ENCODE measurements around the gene PCDH9. TPM values are rescaled to one million over a fixed set of nuclear protein-coding genes. Genes with fewer than 3 reads are reported as not detected.

The PCDH9 gene
- total and polyA plus RNA-seq, 10 of the 15 experiments (the other 5 are each of a cell fraction or from before 2014, with no cell fraction given): 0.02 to 2.3 (median 0.05) TPM; not detected in 1

DNA sequence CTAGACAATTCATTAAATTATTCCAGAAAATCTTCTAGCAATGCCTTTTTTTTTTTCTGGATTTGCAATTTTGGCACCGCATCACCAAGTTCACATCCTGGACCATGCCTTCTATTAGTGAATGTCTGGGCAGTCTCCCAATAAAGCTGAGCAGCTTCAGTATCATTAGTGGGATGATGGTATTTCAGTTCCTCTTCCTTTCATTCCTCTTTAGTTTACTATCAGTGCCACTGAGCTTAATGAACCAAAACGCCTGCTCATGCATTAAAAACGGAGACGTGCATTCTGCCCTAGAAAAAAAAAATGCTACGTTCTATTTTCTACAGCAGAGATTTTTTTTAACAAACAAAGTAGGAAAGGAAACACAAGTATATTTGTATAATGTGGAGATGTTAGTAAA lies 343.0 kb downstream of the PCDH9 start:
- H3K9me3 ChIP-seq (replicated peaks; ENCODE audit: control insufficient read depth, insufficient read depth, low read length): no peaks in the 10 kb centered on the region
- in situ Hi-C loops (cut with MboI) (no loop called here), intact Hi-C loops (cut with micrococcal nuclease; ENCODE audit: unreplicated experiment) (no loop called here)
- H3K27me3 ChIP-seq (replicated peaks in 1 of 2; ENCODE audit: control insufficient read depth in 2 of 2, insufficient read depth in 2 of 2, low read length in 1 of 2): no peaks in the 10 kb centered on the region
- WGBS (ENCODE audit: insufficient coverage, insufficient replicate concordance, low lambda C conversion rate, missing lambda C conversion rate): 1% methylated on average over 5 of the region's 5 CpGs
- CTCF ChIA-PET: no interaction called here
- DNase-seq (ENCODE audit: low read depth, low spot score): peak; percentile 13
- no peaks in the 10 kb centered on the region for H3K36me3 ChIP-seq (ENCODE audit: control insufficient read depth in 2 of 2, insufficient read depth in 2 of 2, low read length in 1 of 2)
- H3K9ac ChIP-seq (ENCODE audit: control insufficient read depth, insufficient read depth, low read length): no peak overlapping the region
- BruUV-seq (replicated peaks): no TSS peak
- no peaks in the 10 kb centered on the region for H3K4me1 ChIP-seq (ENCODE audit: control insufficient read depth, insufficient read depth, low read length)
- H3K27ac ChIP-seq (ENCODE audit: control insufficient read depth, insufficient read depth): no peak overlapping the region
- no peak overlapping the region for H3K4me3 ChIP-seq
- no peak overlapping the region for H3K4me2 ChIP-seq (ENCODE audit: control insufficient read depth, insufficient read depth)
- RAD21 ChIA-PET (ENCODE audit: unreplicated experiment): interaction anchor here (0.7 kb wide), 1 partner anchor 108 kb away, joined by 3 read pairs; no protein-coding TSS in a partner anchor
- POLR2A ChIA-PET: interaction anchor here (0.7 kb wide), 1 partner anchor 30 kb away, joined by 3 read pairs; no protein-coding TSS in a partner anchor
- no peaks in the 10 kb centered on the region for H4K20me1 ChIP-seq (ENCODE audit: control insufficient read depth, insufficient read depth)
- FAIRE-seq: no peak
- no peak overlapping the region for H2AFZ ChIP-seq (ENCODE audit: control insufficient read depth, low read depth, low read length)
- SMC1A ChIA-PET (ENCODE audit: uncharacterized antibody, unreplicated experiment): interaction anchor here (0.6 to 2.4 kb wide), 5 partner anchors 13 to 289 kb away, joined by 3 to 7 read pairs (median 3); no protein-coding TSS in a partner anchor
- no peaks in the 10 kb centered on the region for H3K79me2 ChIP-seq (ENCODE audit: control insufficient read depth, insufficient read depth, low read length)
- peak; percentile 94 for ATAC-seq
- TF ChIP-seq EZH2 (IDR thresholded peaks at IDR 0.05; ENCODE audit: borderline replicate concordance, control insufficient read depth, low read depth, low read length) (no peak), ZNF207 (IDR thresholded peaks at IDR 0.05; ENCODE audit: borderline replicate concordance) (no peak), ZNF217 (IDR thresholded peaks at IDR 0.05) (no peak), SIX5 (IDR thresholded peaks at IDR 0.05; ENCODE audit: low read depth, low read length, severe bottlenecking) (no peak), SREBF1 (IDR thresholded peaks at IDR 0.05; ENCODE audit: low read length) (no peak), KLF5 (IDR thresholded peaks at IDR 0.05; ENCODE audit: partially characterized antibody) (no peak), NFYA (IDR thresholded peaks at IDR 0.05; ENCODE audit: borderline replicate concordance, low read depth, low read length) (no peak), NR2F1 (conservative IDR thresholded peaks at IDR 0.05) (no peak), HCFC1 (IDR thresholded peaks at IDR 0.05; ENCODE audit: low read length) (no peak), IKZF2 (IDR thresholded peaks at IDR 0.05) (peak; percentile 41 to 50; a peak in 2 of 4 replicates), CHD1 (IDR thresholded peaks at IDR 0.05; ENCODE audit: low read depth, low read length) (no peak), JUND (IDR thresholded peaks at IDR 0.05; ENCODE audit: low read depth, low read length) (no peak), ZNF622 (IDR thresholded peaks at IDR 0.05) (no peak), ZBED1 (IDR thresholded peaks at IDR 0.05; ENCODE audit: borderline replicate concordance) (no peak), GATAD2B (conservative IDR thresholded peaks at IDR 0.05; ENCODE audit: low read depth) (no peak), SMC3 (IDR thresholded peaks at IDR 0.05; ENCODE audit: borderline replicate concordance, low read length) (no peak), SUPT20H (IDR thresholded peaks at IDR 0.05; ENCODE audit: borderline replicate concordance, control insufficient read depth, low read depth, low read length) (no peak), RAD21 (IDR thresholded peaks at IDR 0.05; ENCODE audit: insufficient read depth, low read depth, low read length) (no peak), BHLHE40 (IDR thresholded peaks at IDR 0.05; ENCODE audit: borderline replicate concordance in 1 of 2, low read depth in 2 of 2, low read length in 1 of 2) (0 out of 4 replicates have a peak, but pooled peaks of 1 of the 2 experiments have one; percentile 27), YBX1 (IDR thresholded peaks at IDR 0.05) (no peak)
- TF ChIP-seq, protein P1, sequence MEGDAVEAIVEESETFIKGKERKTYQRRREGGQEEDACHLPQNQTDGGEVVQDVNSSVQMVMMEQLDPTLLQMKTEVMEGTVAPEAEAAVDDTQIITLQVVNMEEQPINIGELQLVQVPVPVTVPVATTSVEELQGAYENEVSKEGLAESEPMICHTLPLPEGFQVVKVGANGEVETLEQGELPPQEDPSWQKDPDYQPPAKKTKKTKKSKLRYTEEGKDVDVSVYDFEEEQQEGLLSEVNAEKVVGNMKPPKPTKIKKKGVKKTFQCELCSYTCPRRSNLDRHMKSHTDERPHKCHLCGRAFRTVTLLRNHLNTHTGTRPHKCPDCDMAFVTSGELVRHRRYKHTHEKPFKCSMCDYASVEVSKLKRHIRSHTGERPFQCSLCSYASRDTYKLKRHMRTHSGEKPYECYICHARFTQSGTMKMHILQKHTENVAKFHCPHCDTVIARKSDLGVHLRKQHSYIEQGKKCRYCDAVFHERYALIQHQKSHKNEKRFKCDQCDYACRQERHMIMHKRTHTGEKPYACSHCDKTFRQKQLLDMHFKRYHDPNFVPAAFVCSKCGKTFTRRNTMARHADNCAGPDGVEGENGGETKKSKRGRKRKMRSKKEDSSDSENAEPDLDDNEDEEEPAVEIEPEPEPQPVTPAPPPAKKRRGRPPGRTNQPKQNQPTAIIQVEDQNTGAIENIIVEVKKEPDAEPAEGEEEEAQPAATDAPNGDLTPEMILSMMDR (IDR thresholded peaks at IDR 0.05 in 2 of 3, conservative IDR thresholded peaks at IDR 0.05 in 1 of 3; ENCODE audit: control insufficient read depth in 2 of 3, extremely low read depth in 1 of 3, insufficient read depth in 1 of 3, low read depth in 3 of 3, low read length in 3 of 3): no peak
- TF ChIP-seq, protein P2, sequence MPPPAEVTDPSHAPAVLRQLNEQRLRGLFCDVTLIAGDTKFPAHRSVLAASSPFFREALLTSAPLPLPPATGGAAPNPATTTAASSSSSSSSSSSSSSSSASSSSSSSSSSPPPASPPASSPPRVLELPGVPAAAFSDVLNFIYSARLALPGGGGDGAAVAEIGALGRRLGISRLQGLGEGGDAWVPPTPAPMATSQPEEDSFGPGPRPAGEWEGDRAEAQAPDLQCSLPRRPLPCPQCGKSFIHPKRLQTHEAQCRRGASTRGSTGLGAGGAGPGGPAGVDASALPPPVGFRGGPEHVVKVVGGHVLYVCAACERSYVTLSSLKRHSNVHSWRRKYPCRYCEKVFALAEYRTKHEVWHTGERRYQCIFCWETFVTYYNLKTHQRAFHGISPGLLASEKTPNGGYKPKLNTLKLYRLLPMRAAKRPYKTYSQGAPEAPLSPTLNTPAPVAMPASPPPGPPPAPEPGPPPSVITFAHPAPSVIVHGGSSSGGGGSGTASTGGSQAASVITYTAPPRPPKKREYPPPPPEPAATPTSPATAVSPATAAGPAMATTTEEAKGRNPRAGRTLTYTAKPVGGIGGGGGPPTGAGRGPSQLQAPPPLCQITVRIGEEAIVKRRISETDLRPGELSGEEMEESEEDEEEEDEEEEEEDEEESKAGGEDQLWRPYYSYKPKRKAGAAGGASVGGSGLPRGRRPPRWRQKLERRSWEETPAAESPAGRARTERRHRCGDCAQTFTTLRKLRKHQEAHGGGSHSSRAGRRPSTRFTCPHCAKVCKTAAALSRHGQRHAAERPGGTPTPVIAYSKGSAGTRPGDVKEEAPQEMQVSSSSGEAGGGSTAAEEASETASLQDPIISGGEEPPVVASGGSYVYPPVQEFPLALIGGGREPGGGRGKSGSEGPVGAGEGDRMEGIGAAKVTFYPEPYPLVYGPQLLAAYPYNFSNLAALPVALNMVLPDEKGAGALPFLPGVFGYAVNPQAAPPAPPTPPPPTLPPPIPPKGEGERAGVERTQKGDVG (CRISPR knock-in tag; IDR thresholded peaks at IDR 0.05): no peak
